Lung microvascular endothelial cell (primary cell): Measurements from ENCODE around the gene STK35. TPM values are rescaled to one million over a fixed set of nuclear protein-coding genes. Genes with fewer than 3 reads are reported as not detected.
"Not testable (repeated sequence)": the region's sequence is repeated elsewhere in the genome, so short reads cannot be mapped to it uniquely, and the experiment has no call there.

Source experiments
- DNase-seq, 2 donors: peaks; one replicate each; pipeline versions ENCODE4 v3.0.0 to v3.0.0-alpha.2; 2010; ENCODE audit warnings: low read depth in 2 of 2
- total RNA-seq: library from RNA; depleted of rRNA; stranded (reverse); fragments of >200 nt; gene quantifications from 2 replicates; pipeline ENCODE4 v1.2.1, GENCODE V29; 2014

STK35 gene
- total RNA-seq, 1 donor from 2014 or later = 12.5 TPM

DNA sequence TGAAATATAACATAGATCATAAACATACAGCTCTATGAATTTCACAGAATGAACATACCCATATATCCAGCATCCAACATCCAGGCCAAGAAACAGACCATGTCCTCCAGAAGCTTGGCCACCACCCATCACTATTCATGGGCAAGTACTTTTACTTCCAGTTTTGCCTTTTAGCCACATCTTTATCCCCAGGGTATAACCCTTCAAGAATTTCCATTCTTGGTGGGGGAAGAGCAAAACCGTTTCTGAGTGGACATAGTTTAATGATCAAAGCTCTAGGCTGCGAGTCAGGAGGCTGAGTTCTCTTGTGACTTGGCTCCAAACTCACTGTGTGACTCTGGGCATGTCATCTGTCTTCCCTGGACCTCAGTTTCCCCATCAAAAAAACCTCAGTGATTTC is 78.3 kb downstream of the STK35 start:
- DNase-seq = no peak

DNA sequence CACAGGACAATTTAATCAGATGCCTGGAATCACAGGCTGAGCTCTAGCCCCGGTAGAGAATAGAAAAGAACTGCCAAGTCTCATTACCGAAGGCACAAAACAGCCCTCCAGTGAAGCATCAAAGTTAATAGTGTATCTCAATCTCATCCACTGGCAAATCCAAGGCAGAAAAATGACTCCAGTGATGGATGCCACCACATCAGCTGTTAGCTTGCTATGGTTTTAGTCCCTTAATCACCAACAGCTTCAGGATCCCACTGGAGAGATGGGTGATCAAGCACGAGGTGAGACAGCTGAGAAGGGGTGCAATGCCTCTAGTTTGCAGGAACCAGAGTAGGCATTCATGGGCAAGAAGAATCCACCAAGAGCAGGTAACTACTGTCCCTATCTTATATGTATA is 81.8 kb downstream of the STK35 start:
- no peak for DNase-seq

DNA sequence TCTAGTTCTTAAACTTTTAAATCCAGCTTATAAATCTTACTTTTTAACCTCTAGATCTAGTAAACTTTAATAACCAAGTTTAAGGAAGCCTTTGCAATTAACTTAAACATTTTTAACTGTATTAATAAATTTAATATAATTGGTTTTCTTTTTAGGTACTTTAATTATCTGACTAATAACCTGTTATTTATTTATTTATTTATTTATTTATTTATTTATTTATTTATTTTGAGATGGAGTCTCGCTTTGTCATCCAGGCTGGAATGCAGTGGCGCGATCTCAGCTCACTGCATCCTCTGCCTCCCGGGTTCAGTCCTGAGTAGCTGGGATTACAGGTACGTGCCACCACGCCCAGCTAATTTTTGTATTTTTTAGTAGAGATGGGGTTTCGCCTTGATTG is 83.3 kb downstream of the STK35 start:
- DNase-seq = not testable (repeated sequence)

DNA sequence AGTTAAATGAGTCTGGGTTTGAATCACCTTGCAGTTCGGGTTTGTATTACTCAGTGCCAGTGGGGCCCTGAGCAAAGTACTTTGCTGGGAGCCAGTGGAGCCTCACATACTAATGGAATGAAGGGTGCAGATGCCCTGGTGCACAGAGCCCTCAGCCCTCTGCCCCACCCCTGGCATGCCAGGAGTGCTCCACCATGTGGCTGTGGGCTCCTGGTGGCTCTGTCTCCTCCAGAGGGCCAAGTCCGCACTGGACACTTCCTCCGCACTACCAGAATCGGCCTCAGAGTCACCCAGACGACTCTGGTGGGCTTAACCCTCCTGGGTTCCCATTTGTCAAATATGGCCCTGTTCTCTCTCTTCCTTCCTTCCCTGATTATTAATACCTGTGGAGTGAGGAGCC is 94.0 kb downstream of the STK35 start:
- no peak for DNase-seq

DNA sequence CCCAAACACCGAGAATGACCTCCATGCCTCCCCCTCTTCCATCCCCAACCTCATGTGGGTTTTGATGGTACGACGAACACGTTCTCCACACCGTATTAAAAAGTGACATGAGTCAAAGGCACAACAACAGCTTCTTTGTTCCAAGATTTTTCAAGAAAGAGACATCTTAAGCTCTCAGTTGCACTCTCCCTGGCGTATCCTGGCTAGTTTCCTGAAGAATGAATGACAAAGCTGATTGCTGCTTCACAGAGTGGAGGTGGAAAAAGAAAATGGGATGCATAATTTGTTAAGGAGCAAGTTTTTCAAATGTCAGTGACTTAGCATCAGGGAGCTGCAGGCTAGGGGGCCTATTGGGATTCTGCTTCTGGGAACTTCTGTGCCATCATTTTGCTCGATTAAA is 95.5 kb downstream of the STK35 start:
- no peak for DNase-seq

Other genes starting within 250 kb of the STK35 start
- gene SIRPA, start 206.4 kb upstream of the STK35 start, total RNA-seq = 31.6 and 51.8 TPM in 2 replicates
- gene PDYN, start 107.8 kb upstream of the STK35 start, total RNA-seq = not detected in 2 replicates
- gene TGM3, start 194.2 kb downstream of the STK35 start, total RNA-seq = not detected in 2 replicates